K562 (cell line): ENCODE measurements around the gene ERCC1. TPM values are rescaled to one million over a fixed set of nuclear protein-coding genes. Genes with fewer than 3 reads are reported as not detected.
A peak's percentile ranks its signal among the peaks of the same experiment; 100 is the strongest.

Experiments used
- ARID1B ChIP-seq: fragments of 450-650 bp; IDR thresholded peaks from 2 replicates; pipeline ENCODE4 v1.6.1; 2016; ENCODE audit warnings: antibody characterized with exemption, mild to moderate bottlenecking, inconsistent platforms
- DLX4 ChIP-seq: fragments of 250-450 bp; sonication (Bioruptor Pico); IDR thresholded peaks from 2 replicates; pipeline ENCODE4 v1.6.1; 2021; ENCODE audit warnings: mild to moderate bottlenecking
- IRF9 ChIP-seq: fragments of 450-650 bp; IDR thresholded peaks from 2 replicates; pipeline ENCODE4 v1.6.1; 2016; ENCODE audit warnings: missing biosample characterization, missing genetic modification characterization
- KLF10 ChIP-seq: fragments of 250-450 bp; sonication (Bioruptor Pico); IDR thresholded peaks from 2 replicates; pipeline ENCODE4 v1.6.1; 2021; ENCODE audit warnings: matching md5 sums
- MYNN ChIP-seq, 2 experiments: sonication (generic); formaldehyde crosslinking in 1 of 2; IDR thresholded peaks; 2 replicates each; pipeline versions ENCODE4 v1.5.0 to v1.6.1; 2016 to 2020; ENCODE audit warnings: antibody characterized with exemption in 1 of 2, missing genetic modification reagents in 1 of 2
- NFYB ChIP-seq: IDR thresholded peaks from 2 replicates; pipeline ENCODE4 v1.6.1; 2011; ENCODE audit warnings: mild to moderate bottlenecking, moderate library complexity; ENCODE audit not compliant: insufficient read length; ENCODE audit errors: extremely low read depth
- POLR2A ChIP-seq: fragments of 450-650 bp; conservative IDR thresholded peaks from 2 replicates; pipeline ENCODE4 v1.6.1; 2016
- TARDBP ChIP-seq: fragments of 450-650 bp; IDR thresholded peaks from 2 replicates; pipeline ENCODE4 v1.6.1; 2016
- TRIM25 ChIP-seq: fragments of 450-650 bp; IDR thresholded peaks from 2 replicates; pipeline ENCODE4 v1.7.0; 2016; ENCODE audit warnings: borderline replicate concordance
- ZBTB17 ChIP-seq: fragments of 450-650 bp; formaldehyde crosslinking; IDR thresholded peaks from 2 replicates; pipeline ENCODE4 v1.4.0; 2020; ENCODE audit warnings: mild to moderate bottlenecking
- ZFX ChIP-seq: sonication (generic); formaldehyde crosslinking; IDR thresholded peaks from 2 replicates; pipeline ENCODE4 v1.8.0; 2022; ENCODE audit warnings: mild to moderate bottlenecking, missing genetic modification reagents, moderate library complexity
- ZKSCAN3 ChIP-seq: fragments of 250-450 bp; sonication (Bioruptor Pico); IDR thresholded peaks from 2 replicates; pipeline ENCODE4 v1.4.0; 2020
- ZNF263 ChIP-seq: sonication (generic); formaldehyde crosslinking; IDR thresholded peaks from 2 replicates; pipeline ENCODE4 v1.8.0; 2022; ENCODE audit warnings: mild to moderate bottlenecking, missing genetic modification reagents, borderline replicate concordance
- ZNF282 ChIP-seq: sonication (generic); formaldehyde crosslinking; IDR thresholded peaks from 2 replicates; pipeline ENCODE4 v1.8.1; 2023; ENCODE audit warnings: missing genetic modification reagents
- ZNF316 ChIP-seq: fragments of 450-650 bp; IDR thresholded peaks from 2 replicates; pipeline ENCODE4 v1.6.1; 2016
- ZNF324 ChIP-seq: fragments of 250-450 bp; sonication (Bioruptor Pico); IDR thresholded peaks from 2 replicates; pipeline ENCODE4 v1.4.0; 2020; ENCODE audit warnings: mild to moderate bottlenecking
- ZNF695 ChIP-seq: fragments of 450-650 bp; formaldehyde crosslinking; IDR thresholded peaks from 2 replicates; pipeline ENCODE4 v1.4.0; 2020; ENCODE audit warnings: mild to moderate bottlenecking, moderate library complexity
- polyA plus RNA-seq, 8 experiments: library from polyadenylated mRNA; depleted of rRNA in 4 of 8; stranded (reverse) in 5 of 8; unstranded in 3 of 8; fragments of >200 nt; fragmentation: Nextera tagmentation in 2 of 8; fragmentation: Illumina TruSeq in 1 of 8; extraction: Ambion mirVana in 2 of 8; extraction: Trizol in 1 of 8; gene quantifications; 2 replicates each; pipeline versions ENCODE4 v1.2.1 to v1.2.3, GENCODE V29; 2011 to 2014; ENCODE audit warnings: inconsistent platforms in 1 of 8, missing spikeins in 1 of 8
- total RNA-seq, 7 experiments: library from RNA; depleted of rRNA in 6 of 7; stranded (reverse); fragments of >200 nt in 6 of 7; fragmentation: Illumina TruSeq in 2 of 7; extraction: Trizol in 2 of 7; gene quantifications; 2 replicates each; pipeline versions ENCODE4 v1.2.1 to v1.2.3, GENCODE V29; 2011 to 2021; ENCODE audit warnings: low replicate concordance in 1 of 7
- TF ChIP-seq, protein P1 (sequence below), 2 experiments: fragments of 450-650 bp; conservative IDR thresholded peaks; 2 replicates each; pipeline ENCODE4 v1.6.1; 2017; ENCODE audit warnings: mild to moderate bottlenecking in 2 of 2, moderate library complexity in 2 of 2
- TF ChIP-seq, protein P2 (sequence below): fragments of 250-450 bp; sonication (Bioruptor Pico); IDR thresholded peaks from 2 replicates; pipeline ENCODE4 v1.9.0; 2021; ENCODE audit warnings: mild to moderate bottlenecking
- TF ChIP-seq, protein P3 (sequence below): fragments of 450-650 bp; IDR thresholded peaks from 2 replicates; pipeline ENCODE4 v1.6.1; 2017; ENCODE audit warnings: mild to moderate bottlenecking, moderate library complexity

ERCC1 gene
- total and polyA plus RNA-seq, 9 of the 15 experiments (the other 6 are each of a cell fraction or from before 2014, with no cell fraction given), result 9.3 to 92.6 (median 60.0) TPM

GRCh38 chr19:45443462-45444317 is 20.0 kb upstream of the ERCC1 start (continued):
- TF ChIP-seq, protein P1, sequence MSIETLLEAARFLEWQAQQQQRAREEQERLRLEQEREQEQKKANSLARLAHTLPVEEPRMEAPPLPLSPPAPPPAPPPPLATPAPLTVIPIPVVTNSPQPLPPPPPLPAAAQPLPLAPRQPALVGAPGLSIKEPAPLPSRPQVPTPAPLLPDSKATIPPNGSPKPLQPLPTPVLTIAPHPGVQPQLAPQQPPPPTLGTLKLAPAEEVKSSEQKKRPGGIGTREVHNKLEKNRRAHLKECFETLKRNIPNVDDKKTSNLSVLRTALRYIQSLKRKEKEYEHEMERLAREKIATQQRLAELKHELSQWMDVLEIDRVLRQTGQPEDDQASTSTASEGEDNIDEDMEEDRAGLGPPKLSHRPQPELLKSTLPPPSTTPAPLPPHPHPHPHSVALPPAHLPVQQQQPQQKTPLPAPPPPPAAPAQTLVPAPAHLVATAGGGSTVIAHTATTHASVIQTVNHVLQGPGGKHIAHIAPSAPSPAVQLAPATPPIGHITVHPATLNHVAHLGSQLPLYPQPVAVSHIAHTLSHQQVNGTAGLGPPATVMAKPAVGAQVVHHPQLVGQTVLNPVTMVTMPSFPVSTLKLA (conservative IDR thresholded peaks at IDR 0.05), result peak in 1 of 2 experiments; percentile 14; a peak in 1 of 4 replicates
- peak; percentile 63 for TF ChIP-seq ARID1B
- no peak for TF ChIP-seq NFYB
- no peak for TF ChIP-seq DLX4 (CRISPR knock-in tag)
- no peak for TF ChIP-seq ZNF316
- TF ChIP-seq POLR2A, result peak; percentile 65
- TF ChIP-seq, protein P2, sequence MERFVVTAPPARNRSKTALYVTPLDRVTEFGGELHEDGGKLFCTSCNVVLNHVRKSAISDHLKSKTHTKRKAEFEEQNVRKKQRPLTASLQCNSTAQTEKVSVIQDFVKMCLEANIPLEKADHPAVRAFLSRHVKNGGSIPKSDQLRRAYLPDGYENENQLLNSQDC, result no peak
- TF ChIP-seq ZBTB17 (CRISPR knock-in tag), result peak; percentile 41; the same call in 1 of the 2 replicates
- TF ChIP-seq IRF9 (tag), result no peak
- peak; percentile 28; the same call in 1 of the 2 replicates for TF ChIP-seq ZFX
- no peak for TF ChIP-seq ZNF263 (CRISPR knock-in tag)
- no peak for TF ChIP-seq ZKSCAN3 (CRISPR knock-in tag)
- no peak for TF ChIP-seq ZNF324 (CRISPR knock-in tag)
- TF ChIP-seq TARDBP, result peak; percentile 74
- TF ChIP-seq, protein P3, sequence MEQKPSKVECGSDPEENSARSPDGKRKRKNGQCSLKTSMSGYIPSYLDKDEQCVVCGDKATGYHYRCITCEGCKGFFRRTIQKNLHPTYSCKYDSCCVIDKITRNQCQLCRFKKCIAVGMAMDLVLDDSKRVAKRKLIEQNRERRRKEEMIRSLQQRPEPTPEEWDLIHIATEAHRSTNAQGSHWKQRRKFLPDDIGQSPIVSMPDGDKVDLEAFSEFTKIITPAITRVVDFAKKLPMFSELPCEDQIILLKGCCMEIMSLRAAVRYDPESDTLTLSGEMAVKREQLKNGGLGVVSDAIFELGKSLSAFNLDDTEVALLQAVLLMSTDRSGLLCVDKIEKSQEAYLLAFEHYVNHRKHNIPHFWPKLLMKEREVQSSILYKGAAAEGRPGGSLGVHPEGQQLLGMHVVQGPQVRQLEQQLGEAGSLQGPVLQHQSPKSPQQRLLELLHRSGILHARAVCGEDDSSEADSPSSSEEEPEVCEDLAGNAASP, result no peak
- no peak for TF ChIP-seq ZNF282
- 0 out of 2 replicates have a peak, but pooled peaks have one; percentile 73 for TF ChIP-seq TRIM25
- no peak for TF ChIP-seq ZNF695 (CRISPR knock-in tag)
- no peak for TF ChIP-seq KLF10 (CRISPR knock-in tag)
- peak; percentile 76; the same call in 1 of the 2 replicates for TF ChIP-seq MYNN (IDR thresholded peaks at IDR 0.05)
- no peak for TF ChIP-seq MYNN (CRISPR knock-in tag; IDR thresholded peaks at IDR 0.05)
